ENCODE data around the gene DGKI. TPM values are rescaled to one million over a fixed set of nuclear protein-coding genes. Genes with fewer than 3 reads are reported as not detected.

Gene DGKI
- total RNA-seq, result 1 to 10 TPM in 2 of 4 donors, under 1 TPM in 1, not detected in 1; 0.44 to 1.1 (median 1.0) TPM

GRCh38 chr7:137846827-137847567 is at the start of gene DGKI:
Gene DGKI, minus strand, starts transcription at chr7:137846974.
- H3K4me1 ChIP-seq, result peaks cover 4 to 16% (median 5%) of the 10 kb centered on the region in 3 donors
- intact Hi-C loops (cut with DNase I), result no loop called here
- no peaks in the 10 kb centered on the region for H3K9me3 ChIP-seq
- peak within 1 kb of the TSS; percentile 10 to 64 (median 38) for H3K4me3 ChIP-seq
- no peak within 1 kb of the TSS for H3K27ac ChIP-seq
- DNase-seq, result no peak
- WGBS, 2 donors, result 12% methylated on average over 5 of the region's 66 CpGs; no CpG with 5 or more reads in 1 of the 2 donors
- H3K36me3 ChIP-seq, result no peaks in the 10 kb centered on the region
- H3K27me3 ChIP-seq, result peaks cover 0 to 57% (median 9%) of the 10 kb centered on the region in 4 donors
- no peak for TF ChIP-seq POLR2A (IDR thresholded peaks at IDR 0.05)
- TF ChIP-seq CTCF (IDR thresholded peaks at IDR 0.05), result no peak

- peaks cover 0 to 86% (median 7%) of the 10 kb centered on the region in 3 donors for H3K36me3 ChIP-seq
Measured at GRCh38 chr7:137895301-137896221, 48.8 kb upstream of the DGKI start.

GRCh38 chr7:137893143-137893742 is 46.5 kb upstream of the DGKI start:
- TF ChIP-seq POLR2A (IDR thresholded peaks at IDR 0.05) (no peak), CTCF (IDR thresholded peaks at IDR 0.05) (no peak)
- Histone ChIP-seq H3K27me3 (no peaks in the 10 kb centered on the region), H3K4me1 (peaks cover 0 to 12% (median 0%) of the 10 kb centered on the region in 3 donors), H3K36me3 (peaks cover 0 to 90% (median 7%) of the 10 kb centered on the region in 3 donors), H3K9me3 (no peaks in the 10 kb centered on the region), H3K4me3 (no peak overlapping the region), H3K27ac (no peak overlapping the region)
- intact Hi-C loops (cut with DNase I), result no loop called here
- no peak for DNase-seq

More at GRCh38 chr7:137895301-137896221, 48.8 kb upstream of the DGKI start:
- no peaks in the 10 kb centered on the region for H3K27me3 ChIP-seq
- no peak overlapping the region for H3K4me3 ChIP-seq
- H3K9me3 ChIP-seq, result no peaks in the 10 kb centered on the region
- 70 to 74% methylated on average over 8 of the region's 8 CpGs for WGBS, 2 donors
- H3K27ac ChIP-seq, result no peak overlapping the region
- TF ChIP-seq POLR2A (IDR thresholded peaks at IDR 0.05), result no peak
- no peak for TF ChIP-seq CTCF (IDR thresholded peaks at IDR 0.05)
- intact Hi-C loops (cut with DNase I), result no loop called here
- DNase-seq, result no peak
- peaks cover 0 to 23% (median 8%) of the 10 kb centered on the region in 3 donors for H3K4me1 ChIP-seq

- Histone ChIP-seq H3K36me3 (peaks cover 0 to 78% (median 4%) of the 10 kb centered on the region in 3 donors), H3K4me1 (peaks cover 0 to 16% (median under 1%) of the 10 kb centered on the region in 3 donors), H3K4me3 (no peak overlapping the region), H3K27ac (peak overlapping the region in 1 of 4 donors; percentile 14), H3K9me3 (no peaks in the 10 kb centered on the region), H3K27me3 (no peaks in the 10 kb centered on the region)
- WGBS, 2 donors, result 82% methylated on average over 4 of the region's 4 CpGs
- no peak for DNase-seq
- intact Hi-C loops (cut with DNase I), result no loop called here
- TF ChIP-seq POLR2A (IDR thresholded peaks at IDR 0.05) (no peak), CTCF (IDR thresholded peaks at IDR 0.05) (no peak)
Measured at GRCh38 chr7:137891016-137891655, 44.4 kb upstream of the DGKI start.
